ENCODE results near the gene NR1D1. TPM values are rescaled to one million over a fixed set of nuclear protein-coding genes. Genes with fewer than 3 reads are reported as not detected.

The NR1D1 gene
- total and polyA plus RNA-seq, 2 of the 13 experiments (the other 11 are each of a cell fraction or from before 2014, with no cell fraction given), result 2.1 to 2.7 TPM

GRCh38 chr17:40064971-40065768 is 35.2 kb downstream of the NR1D1 start:
- WGBS (ENCODE audit: low lambda C conversion rate), result 70% methylated on average over 10 of the region's 10 CpGs
- Histone ChIP-seq H3K36me3 (replicated peaks in 1 of 2; ENCODE audit: control insufficient read depth in 1 of 2, insufficient read depth in 2 of 2, low read length in 2 of 2) (no peaks in the 10 kb centered on the region), H3K27me3 (ENCODE audit: control insufficient read depth in 1 of 2, insufficient read depth in 2 of 2, low read length in 2 of 2) (peaks cover 2 to 18% of the 10 kb centered on the region in 2 experiments; a peak in 4 of 5 replicates), H3K4me2 (ENCODE audit: low read depth, low read length) (peak overlapping the region; percentile 98), H3K27ac (ENCODE audit: extremely low read length, insufficient read depth, low read length) (no peak overlapping the region), H3K9me3 (ENCODE audit: low read length) (no peaks in the 10 kb centered on the region), H3K4me3 (replicated peaks in 1 of 3; ENCODE audit: insufficient read depth in 1 of 3, low read depth in 2 of 3, low read length in 3 of 3) (no peak overlapping the region), H3K4me1 (ENCODE audit: insufficient read depth, low read length) (peaks cover 82% of the 10 kb centered on the region), H2AFZ (ENCODE audit: low read length) (no peak overlapping the region), H3K9ac (ENCODE audit: insufficient read depth, low read depth, low read length) (no peak overlapping the region), H3K79me2 (ENCODE audit: insufficient read depth, low read length) (peaks cover 8% of the 10 kb centered on the region), H4K20me1 (ENCODE audit: insufficient read depth, low read length) (no peaks in the 10 kb centered on the region)
- POLR2A ChIA-PET, result interaction anchor here (0.8 to 4.2 kb wide), 10 partner anchors 11 to 48 kb away, joined by 3 to 26 read pairs (median 5); partner anchors contain the start of genes MED24 and NR1D1
- in situ Hi-C loops (cut with HindIII; ENCODE audit: extremely low pct_ligation_motif_present, low pct_unique_long_range_greater_than_20kb), result no loop called here
- FAIRE-seq, result no peak
- ATAC-seq, result no peak
- CTCF ChIA-PET (ENCODE audit: low intra/inter-chr PET ratio, low total read pairs), result no interaction called here
- no peak for DNase-seq (ENCODE audit: low spot score)
- intact Hi-C loops (cut with micrococcal nuclease; ENCODE audit: unreplicated experiment), result no loop called here
- TF ChIP-seq SOX13 (IDR thresholded peaks at IDR 0.05) (0 out of 2 replicates have a peak, but pooled peaks have one; percentile 19), SOX13 (CRISPR knock-in tag; conservative IDR thresholded peaks at IDR 0.05 in 1 of 2, IDR thresholded peaks at IDR 0.05 in 1 of 2) (no peak), FOXK2 (IDR thresholded peaks at IDR 0.05) (no peak), ZNF772 (CRISPR knock-in tag; IDR thresholded peaks at IDR 0.05) (no peak)
- no TSS peak for BruUV-seq (replicated peaks)

- ChIA-PET POLR2A (interaction anchor here (0.8 to 4.2 kb wide), 9 partner anchors 8 to 76 kb away, joined by 3 to 29 read pairs (median 16); partner anchors contain the start of genes CASC3, MED24 and NR1D1), CTCF (ENCODE audit: low intra/inter-chr PET ratio, low total read pairs) (interaction anchor here (1.4 to 3.0 kb wide), 3 partner anchors 9 to 48 kb away, joined by 3 to 25 read pairs (median 11); no protein-coding TSS in a partner anchor)
- 51% methylated on average over 10 of the region's 10 CpGs for WGBS (ENCODE audit: low lambda C conversion rate)
- BruUV-seq (replicated peaks), result TSS peak; percentile 52
- peaks cover 6% of the 10 kb centered on the region for H3K79me2 ChIP-seq (ENCODE audit: insufficient read depth, low read length)
- intact Hi-C loops (cut with micrococcal nuclease; ENCODE audit: unreplicated experiment), result loop anchor here (1.0 kb wide), 2 partner anchors 7 to 47 kb away; no protein-coding TSS in a partner anchor
- no peak overlapping the region for H3K27ac ChIP-seq (ENCODE audit: extremely low read length, insufficient read depth, low read length)
- ATAC-seq (peak; percentile 52), DNase-seq (ENCODE audit: low spot score) (peak; percentile 47), FAIRE-seq (peak; percentile 74)
- H3K4me3 ChIP-seq (replicated peaks in 1 of 3; ENCODE audit: insufficient read depth in 1 of 3, low read depth in 2 of 3, low read length in 3 of 3), result peak overlapping the region; percentile 92 to 99 (median 96)
- H3K36me3 ChIP-seq (replicated peaks in 1 of 2; ENCODE audit: control insufficient read depth in 1 of 2, insufficient read depth in 2 of 2, low read length in 2 of 2), result no peaks in the 10 kb centered on the region
- H4K20me1 ChIP-seq (ENCODE audit: insufficient read depth, low read length), result no peaks in the 10 kb centered on the region
- H3K27me3 ChIP-seq (ENCODE audit: control insufficient read depth in 1 of 2, insufficient read depth in 2 of 2, low read length in 2 of 2), result peaks cover 2 to 22% of the 10 kb centered on the region in 2 experiments; a peak in 4 of 5 replicates
- in situ Hi-C loops (cut with HindIII; ENCODE audit: extremely low pct_ligation_motif_present, low pct_unique_long_range_greater_than_20kb), result no loop called here
- peaks cover 80% of the 10 kb centered on the region for H3K4me1 ChIP-seq (ENCODE audit: insufficient read depth, low read length)
- H2AFZ ChIP-seq (ENCODE audit: low read length), result no peak overlapping the region
- H3K4me2 ChIP-seq (ENCODE audit: low read depth, low read length), result peak overlapping the region; percentile 98
- peak overlapping the region; percentile 87 for H3K9ac ChIP-seq (ENCODE audit: insufficient read depth, low read depth, low read length)
- no peaks in the 10 kb centered on the region for H3K9me3 ChIP-seq (ENCODE audit: low read length)
- peak; percentile 6; the same call in 1 of the 2 replicates for TF ChIP-seq DPF2 (CRISPR knock-in tag; IDR thresholded peaks at IDR 0.05; ENCODE audit: borderline replicate concordance, low read depth)
- 0 out of 2 replicates have a peak, but pooled peaks have one; percentile 51 for TF ChIP-seq ZBTB4 (CRISPR knock-in tag; IDR thresholded peaks at IDR 0.05; ENCODE audit: borderline replicate concordance)
- 0 out of 2 replicates have a peak, but pooled peaks have one; percentile 29 for TF ChIP-seq ZNF205 (CRISPR knock-in tag; IDR thresholded peaks at IDR 0.05)
- TF ChIP-seq FOSL2 (CRISPR knock-in tag; IDR thresholded peaks at IDR 0.05), result no peak
- TF ChIP-seq ZNF431 (CRISPR knock-in tag; IDR thresholded peaks at IDR 0.05; ENCODE audit: borderline replicate concordance, low read depth), result no peak
- TF ChIP-seq ZBTB25 (CRISPR knock-in tag; IDR thresholded peaks at IDR 0.05), result no peak
Measured at GRCh38 chr17:40063901-40064531, 36.4 kb downstream of the NR1D1 start.
